ENCODE measurements around the gene CDH13.

CDH13 gene

DNA sequence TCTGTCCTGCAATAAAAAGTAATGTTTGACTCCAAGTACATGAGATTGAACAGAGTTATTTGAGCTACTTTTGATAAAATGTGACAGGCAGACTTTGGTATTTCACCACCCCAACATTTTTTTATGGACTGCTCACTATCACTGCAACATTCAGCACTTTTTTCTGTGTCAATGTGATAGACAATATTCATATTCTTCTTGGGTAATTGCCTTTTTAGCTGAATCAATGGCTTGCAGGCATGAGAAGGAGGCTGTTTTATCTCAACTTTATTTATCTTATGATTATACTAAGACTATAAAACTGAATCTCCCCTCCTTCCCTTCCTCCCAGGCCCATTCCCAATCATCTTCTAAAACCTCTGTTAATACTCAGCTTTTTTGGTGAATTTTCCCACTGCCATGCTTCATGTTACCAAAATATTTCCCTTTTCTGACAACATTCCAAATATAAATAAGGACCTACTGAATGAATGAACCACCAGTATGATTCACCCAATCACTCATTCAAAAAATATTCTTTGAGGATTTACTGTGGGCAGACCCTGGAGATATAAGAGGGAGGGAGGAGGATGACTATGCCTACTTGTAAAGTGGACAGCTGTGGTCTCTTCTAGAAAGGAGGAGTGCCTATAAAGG lies 67.6 kb downstream of the CDH13 start:
- no peak for DNase-seq (ENCODE audit: low read depth in 2 of 2)

GRCh38 chr16:82695806-82696205 lies 69.0 kb downstream of the CDH13 start:
- no peak for DNase-seq (ENCODE audit: low read depth in 2 of 2)

DNA sequence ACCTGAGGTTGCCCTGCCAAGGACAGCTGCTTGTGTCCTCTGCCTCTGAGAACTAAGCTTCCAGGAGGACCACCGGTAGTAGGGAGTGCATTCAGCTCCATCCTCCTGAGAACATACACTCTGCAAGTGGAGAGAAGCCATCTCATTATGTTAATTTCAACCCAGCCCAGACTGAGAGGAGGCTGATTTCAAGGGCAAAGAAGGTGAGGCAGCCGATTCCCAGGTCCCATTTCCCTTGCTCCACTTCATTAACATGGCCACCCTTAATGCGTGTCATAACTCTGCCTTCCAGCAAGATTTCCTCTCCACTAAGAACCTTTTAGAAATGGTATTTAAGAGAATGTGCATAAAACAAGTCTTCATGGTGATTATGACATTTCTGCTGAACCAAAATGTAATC lies 72.5 kb downstream of the CDH13 start:
- DNase-seq (ENCODE audit: low read depth in 2 of 2): no peak

- no peak for DNase-seq (ENCODE audit: low read depth in 2 of 2)
Observed at GRCh38 chr16:82699711-82700495, 73.1 kb downstream of the CDH13 start.

- no peak for DNase-seq (ENCODE audit: low read depth in 2 of 2)
Observed at GRCh38 chr16:82700541-82701235, 73.9 kb downstream of the CDH13 start.

GRCh38 chr16:82701442-82701955 lies 74.7 kb downstream of the CDH13 start:
- no peak for DNase-seq (ENCODE audit: low read depth in 2 of 2)

GRCh38 chr16:82703161-82703560 lies 76.4 kb downstream of the CDH13 start:
- DNase-seq (ENCODE audit: low read depth in 2 of 2): no peak

DNA sequence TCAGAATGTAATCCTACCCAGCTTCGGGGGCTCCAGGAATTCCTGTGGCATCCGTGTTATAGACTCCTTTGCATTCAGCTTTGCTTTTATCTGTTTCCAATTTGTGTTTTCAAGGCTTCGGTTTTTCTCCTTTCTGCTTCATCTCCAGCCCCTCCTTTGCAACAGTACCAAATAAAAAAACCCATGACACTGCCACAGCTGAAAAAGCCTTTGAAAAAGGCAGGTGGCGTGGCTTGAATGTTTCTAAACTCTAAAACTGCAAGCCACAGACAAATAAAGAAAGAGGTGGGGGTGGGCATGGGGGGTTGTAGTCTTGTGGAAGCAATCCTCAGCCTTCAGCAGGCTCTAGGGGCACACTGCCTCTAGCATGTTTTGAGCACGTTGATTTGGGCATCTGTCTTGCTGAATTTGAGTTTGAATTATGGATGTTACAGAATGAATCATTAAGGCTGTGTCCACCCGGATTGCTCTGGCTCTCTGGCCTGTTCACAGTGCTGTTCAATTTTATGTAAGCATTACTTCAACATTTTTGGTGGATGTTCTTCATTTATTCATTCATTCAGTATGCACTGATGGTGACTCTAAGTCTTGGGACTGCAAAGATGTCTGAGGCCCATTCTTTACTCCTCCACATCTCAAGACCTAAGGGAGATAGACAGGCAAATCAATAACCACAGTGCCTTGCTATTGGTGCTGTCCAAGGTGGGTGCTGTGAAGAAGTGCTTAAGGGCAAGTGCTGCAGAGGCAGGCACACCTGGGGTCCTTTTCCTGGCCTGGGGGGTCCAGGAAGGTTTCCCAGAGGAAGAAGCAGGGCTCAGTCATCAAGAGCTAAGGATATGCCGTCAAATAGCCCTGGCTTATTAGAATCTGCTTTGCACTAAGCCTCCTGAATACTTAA lies 77.4 kb downstream of the CDH13 start:
- no peak for DNase-seq (ENCODE audit: low read depth in 2 of 2)

DNA sequence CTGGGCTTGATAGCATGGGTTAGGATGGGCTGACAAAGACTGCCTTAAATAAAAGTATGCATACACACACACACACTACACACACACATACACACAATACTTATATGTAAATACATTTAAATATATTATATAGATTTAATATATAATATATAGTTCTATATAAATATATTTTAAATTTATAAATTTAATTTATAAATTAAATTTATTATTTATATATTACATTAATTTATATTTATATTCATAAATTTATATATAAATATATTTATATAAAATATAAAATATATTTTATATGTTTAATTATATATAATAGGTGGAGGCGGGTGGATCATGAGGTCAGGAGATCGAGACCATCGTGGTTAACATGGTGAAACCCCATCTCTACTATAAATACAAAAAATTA lies 83.2 kb downstream of the CDH13 start:
- no peak for DNase-seq (ENCODE audit: low read depth in 2 of 2)

DNA sequence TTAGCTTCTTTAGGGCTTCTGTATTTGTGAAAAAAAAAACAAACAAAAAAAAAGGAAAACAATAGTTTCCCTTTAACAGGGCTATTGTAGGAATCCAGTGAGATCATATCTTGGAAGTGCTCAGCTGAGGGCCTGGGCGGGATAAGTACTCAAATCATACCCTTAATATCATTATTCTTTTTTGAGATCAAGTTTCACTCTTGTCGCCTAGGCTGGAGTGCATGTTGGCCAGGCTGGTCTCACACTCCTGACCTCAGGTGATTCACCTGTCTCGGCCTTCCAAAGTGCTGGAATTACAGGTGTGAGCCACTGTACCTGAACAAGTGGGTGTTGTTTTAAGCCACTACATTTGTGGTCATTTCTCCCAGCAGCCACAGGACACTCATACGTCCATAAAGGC lies 87.0 kb downstream of the CDH13 start:
- no peak for DNase-seq (ENCODE audit: low read depth in 2 of 2)

DNA sequence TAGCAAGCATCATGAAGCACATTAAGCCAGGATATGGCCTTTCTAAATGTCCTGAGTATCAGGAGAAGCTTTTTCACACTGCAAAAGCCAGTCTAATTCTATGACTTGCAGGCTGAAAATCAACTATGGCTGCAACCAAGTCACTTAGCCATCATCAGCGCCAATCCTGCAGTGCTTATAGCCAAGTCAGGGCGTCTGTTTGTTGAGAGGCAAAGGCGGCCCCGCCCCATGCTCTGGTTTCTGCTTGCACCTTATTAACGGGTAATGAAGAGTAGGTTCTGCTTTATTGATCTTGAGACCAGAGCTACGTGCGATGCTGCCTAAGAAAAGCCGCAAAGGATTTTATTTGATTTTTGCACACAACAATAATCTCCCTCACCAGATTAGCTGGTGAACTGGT lies 88.4 kb downstream of the CDH13 start:
- no peak for DNase-seq (ENCODE audit: low read depth in 2 of 2)

- DNase-seq (ENCODE audit: low read depth in 2 of 2): no peak
Observed at GRCh38 chr16:82715833-82716232, 89.1 kb downstream of the CDH13 start.

- DNase-seq (ENCODE audit: low read depth in 2 of 2): no peak
Observed at GRCh38 chr16:82716361-82716855, 89.6 kb downstream of the CDH13 start.

GRCh38 chr16:82720414-82720813 lies 93.6 kb downstream of the CDH13 start:
- no peak for DNase-seq (ENCODE audit: low read depth in 2 of 2)

- no peak for DNase-seq (ENCODE audit: low read depth in 2 of 2)
Observed at GRCh38 chr16:82726306-82726705, 99.5 kb downstream of the CDH13 start.

DNA sequence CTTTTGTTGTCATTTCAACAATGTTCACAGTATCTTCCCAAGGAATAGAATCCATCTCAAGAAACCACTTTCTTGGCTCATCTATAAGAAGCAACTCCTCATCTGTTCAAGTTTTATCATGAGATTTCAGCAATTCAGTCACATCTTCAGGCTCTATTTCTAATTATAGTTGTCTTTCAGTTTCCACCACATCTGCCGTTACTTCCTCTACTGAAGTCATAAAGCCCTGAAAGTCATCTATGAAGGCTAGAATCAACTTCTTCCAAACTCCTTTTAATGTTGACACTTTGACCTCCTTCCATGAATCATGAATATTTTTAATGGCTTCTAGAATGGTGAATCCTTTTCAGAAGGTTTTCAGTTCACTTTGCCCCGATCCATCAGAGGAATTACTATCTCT lies 102.1 kb downstream of the CDH13 start:
- no peak for DNase-seq (ENCODE audit: low read depth in 2 of 2)

DNA sequence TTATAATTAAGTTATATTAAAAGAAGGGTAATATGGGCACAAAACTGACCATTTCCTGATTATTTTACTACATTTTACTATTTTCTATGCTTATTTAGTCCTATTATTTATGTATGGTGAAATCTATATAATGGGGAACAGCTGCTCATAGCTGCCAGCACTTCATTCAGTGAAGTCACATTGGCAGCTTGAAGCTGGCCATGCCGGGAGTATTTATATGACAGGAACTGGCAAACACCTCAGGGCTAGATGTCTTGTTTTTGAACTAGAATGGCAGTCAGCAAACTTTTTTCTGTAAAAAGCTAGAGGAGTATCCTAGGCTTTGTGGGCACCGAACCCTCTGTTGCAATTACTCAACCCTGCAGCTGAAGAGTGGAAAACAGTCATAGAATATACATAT lies 104.1 kb downstream of the CDH13 start:
- DNase-seq (ENCODE audit: low read depth in 2 of 2): no peak

DNA sequence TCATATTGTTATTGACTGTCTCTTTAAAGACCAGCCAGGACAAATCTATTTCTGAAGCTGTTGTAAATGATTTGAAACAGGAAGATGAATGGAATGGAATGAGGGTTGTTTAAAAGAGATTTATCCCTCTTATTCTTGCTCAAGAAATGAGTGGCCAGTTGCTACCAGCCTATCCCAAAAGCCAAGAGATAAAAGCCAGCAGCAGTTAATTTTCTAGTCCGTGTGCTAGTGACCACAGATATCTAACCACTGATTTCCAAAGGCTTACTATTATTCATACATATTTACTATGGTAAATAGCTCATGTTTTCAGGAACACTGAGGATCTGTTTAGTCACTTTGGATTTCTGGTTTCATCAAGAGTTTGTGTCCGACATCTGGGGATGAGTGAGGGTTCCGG lies 105.7 kb downstream of the CDH13 start:
- DNase-seq (ENCODE audit: low read depth in 2 of 2): no peak

- DNase-seq (ENCODE audit: low read depth in 2 of 2): no peak
Observed at GRCh38 chr16:82735186-82735585, 108.4 kb downstream of the CDH13 start.

DNA sequence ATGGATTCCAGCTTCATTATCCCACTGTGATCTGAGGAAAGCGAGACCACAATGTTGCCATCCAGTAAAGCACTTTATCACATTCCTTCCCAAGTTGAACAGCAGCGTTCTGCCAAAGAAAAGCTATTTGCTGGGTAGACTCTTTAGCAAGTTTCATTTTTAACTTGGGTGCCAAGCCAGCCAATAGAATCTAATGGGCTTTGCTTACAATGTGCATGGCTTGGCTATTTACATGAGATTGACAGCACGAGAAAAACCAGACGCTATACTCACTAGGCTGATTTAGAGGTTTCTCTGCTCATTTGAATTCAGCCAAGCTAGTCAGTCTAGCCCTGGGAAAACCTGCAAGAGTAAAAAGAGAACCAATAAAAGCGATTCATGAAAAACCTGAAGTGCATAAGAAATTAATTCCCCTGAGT lies 108.9 kb downstream of the CDH13 start:
- DNase-seq (ENCODE audit: low read depth in 2 of 2): no peak

DNA sequence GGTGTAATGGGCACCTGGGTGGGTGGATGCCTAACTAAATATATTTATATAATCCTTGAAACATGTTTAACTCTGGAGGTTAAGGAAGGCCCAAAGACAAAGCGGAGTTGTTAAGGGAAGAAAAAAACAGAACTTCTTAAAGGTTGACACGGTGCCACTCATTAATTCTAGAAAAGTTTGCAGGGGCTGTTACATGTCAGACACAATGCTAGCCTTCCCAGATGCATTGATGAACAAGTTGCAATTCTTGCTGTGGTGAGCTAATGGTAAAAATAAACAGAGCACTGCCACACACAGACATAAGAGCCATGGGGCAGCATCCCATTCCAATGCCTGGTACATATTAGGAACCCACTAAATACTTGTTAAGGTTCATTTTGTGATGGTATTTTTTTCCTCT lies 109.5 kb downstream of the CDH13 start:
- DNase-seq (ENCODE audit: low read depth in 2 of 2): no peak

DNA sequence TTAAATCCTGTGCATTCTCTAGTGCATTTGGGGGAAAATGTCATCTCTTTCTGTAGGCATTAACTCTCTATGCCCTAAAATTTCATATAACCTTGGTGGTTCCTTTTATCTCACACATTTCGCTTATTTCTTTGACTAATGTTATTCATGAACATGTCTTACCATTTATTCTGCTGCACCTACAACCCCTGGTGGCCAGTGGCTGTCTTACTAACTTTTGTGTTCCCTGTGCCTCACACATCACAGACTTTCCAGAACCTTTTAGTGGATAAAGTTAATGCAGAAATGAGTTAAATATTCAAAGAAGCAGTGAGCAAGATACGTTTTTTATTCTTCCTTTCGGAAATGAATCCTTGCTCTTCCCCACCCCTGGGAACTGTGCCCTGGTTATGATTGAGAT lies 111.9 kb downstream of the CDH13 start:
- DNase-seq (ENCODE audit: low read depth in 2 of 2): no peak

Measured in stimulated activated CD4-positive, alpha-beta T cell treated with anti-CD3 and anti-CD28 coated beads, Interleukin-15, amount 100 ng/mL, for 48 hours (primary cell).